ENCODE measurements around the gene CGGBP1.

GRCh38 chr3:88025001-88025552 lies 33.7 kb downstream of the CGGBP1 start:
- TF ChIP-seq ARNTL (CRISPR knock-in tag; IDR thresholded peaks at IDR 0.05; ENCODE audit: borderline replicate concordance, low read depth) (no peak), CREB5 (CRISPR knock-in tag; IDR thresholded peaks at IDR 0.05; ENCODE audit: low read depth) (no peak), ZNF565 (CRISPR knock-in tag; conservative IDR thresholded peaks at IDR 0.05; ENCODE audit: low read depth) (no peak)
